GM21367 (cell line): ENCODE data around the gene UGT2B11.
A peak's percentile ranks its signal among the peaks of the same experiment; 100 is the strongest.
"Not testable (repeated sequence)": the region's sequence is repeated elsewhere in the genome, so short reads cannot be mapped to it uniquely, and the experiment has no call there.

ENCODE experiments used
- ATAC-seq: cut with Tn5 transposase; IDR thresholded peaks from one replicate; pipeline ENCODE4 v1.9.1; 2021; ENCODE audit not compliant: unreplicated experiment

Gene UGT2B11

GRCh38 chr4:69170233-69171134 is 44.1 kb downstream of the UGT2B11 start:
- ATAC-seq = peak; percentile 76

DNA sequence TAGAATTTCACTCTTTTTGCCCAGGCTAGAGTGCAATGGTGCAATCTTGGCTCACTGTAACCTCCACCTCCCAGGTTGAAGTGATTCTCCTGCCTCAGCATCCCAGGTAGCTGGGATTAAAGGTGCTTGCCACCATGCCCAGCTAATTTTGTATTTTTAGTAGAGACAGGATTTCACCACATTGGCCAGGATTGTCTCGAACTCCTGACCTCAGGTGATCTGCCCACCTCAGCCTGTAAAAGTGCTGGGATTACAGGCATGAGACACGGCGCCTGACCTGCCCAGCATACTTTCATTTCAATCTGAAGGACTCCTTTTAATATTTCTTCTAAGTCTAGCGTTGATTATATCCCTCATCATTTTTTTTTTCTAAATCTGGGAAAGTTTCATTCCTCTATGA is 45.4 kb downstream of the UGT2B11 start:
- not testable (repeated sequence) for ATAC-seq

DNA sequence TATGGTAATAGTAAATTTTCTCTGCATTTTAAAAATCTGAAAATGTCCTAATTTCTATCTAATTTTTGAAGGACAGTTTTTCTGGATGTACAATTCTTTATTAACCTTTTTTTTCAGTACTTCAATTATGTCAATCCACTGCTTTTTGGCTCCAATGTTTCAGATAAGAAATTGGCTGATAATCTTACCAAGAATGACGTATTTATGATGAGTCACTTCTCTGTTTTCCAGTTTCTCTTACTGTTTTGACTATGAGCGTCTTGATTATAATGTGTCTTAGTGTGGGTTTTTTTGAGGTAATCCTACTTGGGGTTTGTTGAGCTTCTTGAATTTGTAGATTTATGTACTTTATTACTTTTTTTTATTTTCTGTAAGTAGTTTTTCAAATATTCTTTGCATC is 47.2 kb downstream of the UGT2B11 start:
- no peak for ATAC-seq

DNA sequence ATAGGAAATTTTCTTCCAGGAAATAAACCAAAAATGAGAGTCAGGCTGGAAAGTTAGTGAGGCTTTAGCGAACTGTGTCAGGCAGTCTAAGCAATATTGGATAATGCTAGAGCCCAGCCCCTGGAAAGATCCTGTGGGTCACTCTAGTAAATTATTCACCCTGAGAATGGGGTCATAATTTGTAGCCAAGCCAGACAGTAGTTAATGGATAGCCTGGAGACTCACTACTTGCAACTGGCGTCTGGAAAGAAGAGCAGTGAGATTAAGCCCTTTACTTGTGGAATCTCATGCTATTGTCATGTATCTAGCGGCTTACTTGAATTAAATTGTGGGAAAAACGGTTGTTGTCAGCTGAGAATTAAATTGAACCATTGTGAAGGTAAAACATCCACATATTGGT is 48.2 kb downstream of the UGT2B11 start:
- not testable (repeated sequence) for ATAC-seq

DNA sequence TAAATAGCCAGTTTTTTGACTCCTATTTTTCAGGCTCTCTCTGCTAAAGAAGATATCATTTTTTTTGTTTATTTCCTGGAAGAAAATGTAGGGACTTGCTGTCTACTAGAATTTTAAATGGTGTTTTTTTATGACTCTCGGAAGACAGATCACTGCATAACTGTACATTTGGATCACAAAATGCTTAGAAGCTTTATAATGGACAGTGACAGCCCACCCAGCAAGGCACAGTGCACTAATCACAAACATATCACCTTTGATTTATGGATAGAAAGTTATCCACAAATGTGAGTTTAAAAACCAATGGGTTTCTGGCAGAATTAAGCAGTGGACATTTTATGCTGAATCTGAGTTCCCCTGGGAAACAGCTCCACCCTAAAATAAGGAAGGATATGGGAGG is 48.8 kb downstream of the UGT2B11 start:
- not testable (repeated sequence) for ATAC-seq

DNA sequence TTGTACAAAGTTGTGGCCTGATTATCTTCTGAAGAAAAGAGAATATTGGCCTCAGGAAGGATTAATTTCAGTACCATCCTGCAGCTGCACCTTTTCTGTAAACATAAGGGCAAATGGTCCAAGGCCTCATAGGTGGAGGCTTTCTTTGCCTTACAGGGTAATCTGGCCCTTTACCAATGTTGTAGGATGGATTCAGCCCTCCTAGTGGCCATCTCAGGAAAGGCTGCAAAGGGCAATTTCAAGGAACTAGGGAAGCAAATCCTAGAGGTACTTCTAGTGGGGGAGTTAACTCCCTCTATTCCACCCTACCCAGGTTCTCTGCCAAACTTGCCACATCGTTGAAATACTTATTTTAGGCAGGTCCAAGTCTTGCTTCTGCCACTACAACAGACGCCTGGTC is 57.6 kb downstream of the UGT2B11 start:
- no peak for ATAC-seq

- no peak for ATAC-seq
These were observed 60.5 kb downstream of the UGT2B11 start for GRCh38 chr4:69154021-69154420.
